Fibroblast of skin of left biceps (primary cell): ENCODE data around the gene WWOX.

Experiments
- DNase-seq, 2 experiments: peaks; one replicate each; pipeline ENCODE4 v3.0.0-alpha.2; 2013; ENCODE audit warnings: low read depth in 2 of 2

Gene WWOX

DNA sequence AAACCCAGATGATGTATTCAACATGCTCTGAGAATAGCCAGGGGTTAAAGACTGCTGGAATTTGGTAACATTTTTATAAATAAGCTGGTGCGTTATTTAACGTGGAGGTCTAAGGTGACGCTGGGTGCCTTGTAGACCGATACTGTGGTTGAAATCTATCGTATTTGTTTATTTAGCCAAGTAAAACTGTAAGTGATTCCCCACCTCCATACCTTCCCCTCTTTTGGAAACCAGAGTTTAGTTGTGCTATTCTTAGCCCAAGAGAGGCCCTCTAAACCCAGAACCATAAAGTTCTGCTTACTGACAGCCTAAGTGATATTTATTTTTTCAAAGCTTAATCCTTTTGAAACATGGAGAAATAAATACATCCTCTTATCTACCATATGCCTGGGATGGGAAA, 744.5 kb downstream of the WWOX start:
- no peak for DNase-seq

DNA sequence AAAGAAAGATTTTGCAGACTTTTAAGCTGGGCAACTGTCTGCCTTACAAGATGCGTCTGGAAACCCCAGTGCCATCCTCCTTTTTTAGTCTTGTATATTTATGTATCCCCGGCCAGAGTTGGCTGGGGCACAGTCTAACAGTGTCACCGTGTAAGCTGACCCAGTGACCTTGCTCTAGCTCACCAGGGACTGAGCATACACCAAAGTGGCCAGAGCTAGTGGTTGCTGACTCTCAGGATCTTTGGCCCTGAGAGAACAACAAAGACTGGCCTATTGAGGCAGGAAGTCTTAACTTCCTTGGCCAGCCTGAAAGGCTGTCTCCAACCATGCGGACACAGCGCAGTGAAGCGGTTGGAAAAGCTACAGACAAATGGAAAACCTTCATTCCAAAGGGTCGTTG, 745.2 kb downstream of the WWOX start:
- no peak for DNase-seq

DNA sequence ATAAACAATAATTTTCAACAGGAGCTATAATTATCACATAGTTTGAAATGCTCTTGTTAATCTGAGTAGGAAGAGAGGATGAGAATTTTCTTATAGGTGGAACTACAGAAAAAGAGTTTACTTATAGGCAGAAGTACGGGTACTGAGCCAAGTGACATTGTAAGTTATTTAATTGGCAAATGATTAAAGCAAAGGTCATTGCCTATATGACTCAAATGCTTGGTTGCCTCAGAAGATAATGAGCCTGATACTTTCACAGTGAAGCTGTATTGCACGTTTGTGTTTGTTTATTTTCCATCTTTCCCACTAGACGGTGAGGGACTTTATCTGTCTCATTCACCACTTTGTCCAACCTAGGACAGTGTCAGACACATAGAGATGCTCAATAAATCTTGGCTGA, 751.8 kb downstream of the WWOX start:
- DNase-seq, result no peak

DNA sequence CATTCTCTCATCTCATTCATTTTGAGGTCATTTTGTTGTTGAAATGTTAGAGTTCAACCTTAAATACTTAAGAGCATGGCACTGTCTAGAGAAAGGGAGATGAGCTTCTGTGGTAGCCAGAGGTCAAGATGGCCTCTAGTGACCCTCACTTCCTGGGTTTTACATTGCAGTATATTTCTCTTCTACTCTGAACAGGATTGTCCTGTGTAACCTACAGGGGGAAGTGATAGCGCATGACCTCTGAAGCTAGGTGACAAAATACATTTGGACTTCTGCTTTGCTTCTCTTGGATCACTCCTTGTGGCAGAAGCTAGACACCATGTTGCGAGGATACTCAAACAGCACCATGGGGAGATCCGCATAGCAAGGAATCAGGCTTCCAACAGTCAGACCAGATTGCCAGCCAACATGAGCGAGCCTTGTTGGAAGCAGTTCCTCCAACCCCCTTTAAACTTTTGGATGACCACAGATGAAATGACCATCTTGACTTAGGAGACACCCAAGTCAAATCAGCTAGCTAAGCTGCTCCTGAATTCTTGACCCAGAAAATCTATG, 752.7 kb downstream of the WWOX start:
- no peak for DNase-seq

- DNase-seq, result no peak
Observed at GRCh38 chr16:78862022-78862421, 762.6 kb downstream of the WWOX start.

DNA sequence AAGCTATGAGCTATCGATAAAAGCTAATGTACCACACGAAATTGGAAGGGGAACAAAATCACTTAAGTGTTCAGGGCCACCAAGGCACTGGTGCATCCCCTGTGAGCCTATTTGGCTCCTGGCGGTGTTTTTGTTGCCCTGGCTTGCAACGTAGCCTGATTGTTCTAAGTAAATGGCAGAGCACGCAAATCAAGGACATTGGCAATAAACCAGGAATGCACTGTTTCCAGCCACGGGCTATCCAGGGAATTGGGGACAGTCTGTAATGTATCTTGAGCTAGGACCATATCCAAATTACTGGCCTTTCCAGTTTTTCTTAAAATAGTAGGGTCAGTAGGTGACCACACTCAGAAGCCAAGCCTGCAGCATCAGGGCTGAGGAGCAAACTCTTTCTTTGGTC, 767.1 kb downstream of the WWOX start:
- no peak for DNase-seq

GRCh38 chr16:78869492-78869891, 770.0 kb downstream of the WWOX start:
- DNase-seq, result no peak

DNA sequence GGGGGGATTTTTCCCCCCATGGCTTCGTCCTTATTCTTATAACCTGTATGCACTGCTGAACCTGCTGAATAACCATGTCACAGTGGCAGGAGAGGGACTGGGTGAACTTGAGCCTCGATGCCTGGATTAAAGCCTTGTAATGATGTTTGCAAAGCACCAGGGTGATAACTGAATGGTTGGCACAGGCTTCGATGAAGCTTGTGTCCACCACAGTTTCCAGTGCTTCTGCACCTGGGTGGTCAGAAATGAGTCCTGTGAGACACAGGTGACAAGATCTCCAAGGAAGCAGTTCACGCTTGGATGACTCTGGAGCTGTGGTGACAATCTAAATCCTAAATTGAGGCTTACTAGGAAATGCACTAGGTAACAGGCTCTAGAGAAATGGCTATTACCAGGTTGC, 771.8 kb downstream of the WWOX start:
- DNase-seq, result no peak

- DNase-seq, result no peak
Observed at GRCh38 chr16:78876671-78877070, 777.2 kb downstream of the WWOX start.

DNA sequence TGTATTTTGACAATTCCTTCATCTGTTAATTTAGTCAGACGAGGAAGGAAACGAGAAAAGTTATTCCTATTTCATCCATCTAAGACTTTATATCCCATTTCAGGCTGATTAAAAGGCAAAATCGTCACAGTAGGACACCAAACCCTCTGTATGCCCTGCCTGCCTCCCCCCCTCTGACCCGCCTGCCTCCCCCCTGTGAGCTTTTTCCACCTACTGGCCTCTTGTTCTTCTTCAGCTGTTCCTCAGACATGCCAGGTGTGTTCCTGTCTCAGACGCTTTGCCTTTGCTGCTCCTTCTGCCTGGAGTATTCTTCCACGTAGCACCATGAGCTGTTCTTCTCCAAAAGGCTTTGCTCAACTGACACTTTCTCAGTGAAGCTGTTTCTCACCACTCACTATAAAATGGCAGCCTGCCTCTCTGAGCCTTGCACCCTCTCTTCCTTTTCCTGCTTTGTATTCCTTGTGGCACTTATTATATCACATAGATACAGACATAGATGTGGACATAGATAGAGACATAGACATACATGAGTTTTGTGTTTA, 777.7 kb downstream of the WWOX start:
- DNase-seq, result no peak

GRCh38 chr16:78878570-78878969, 779.1 kb downstream of the WWOX start:
- no peak for DNase-seq

DNA sequence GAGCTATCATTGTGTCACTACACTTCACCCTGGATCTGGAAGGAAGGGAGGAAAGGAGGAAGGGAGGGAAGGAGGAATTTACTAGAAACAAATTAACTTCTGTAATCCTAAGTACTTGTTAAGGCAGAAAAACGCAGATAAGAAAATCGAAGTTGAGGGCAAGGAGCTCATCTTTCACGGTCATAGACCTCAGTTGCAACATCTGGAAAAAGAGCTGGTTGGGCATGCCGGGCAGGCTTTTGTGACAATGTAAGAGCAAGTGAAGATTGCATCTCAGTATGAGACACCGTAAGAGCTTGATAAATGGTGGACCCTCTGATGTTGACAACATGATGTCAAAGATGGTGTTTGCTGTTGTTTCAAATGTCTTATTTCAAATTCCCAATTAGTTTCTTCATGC, 779.6 kb downstream of the WWOX start:
- no peak for DNase-seq

GRCh38 chr16:78882150-78882549, 782.7 kb downstream of the WWOX start:
- DNase-seq, result no peak

DNA sequence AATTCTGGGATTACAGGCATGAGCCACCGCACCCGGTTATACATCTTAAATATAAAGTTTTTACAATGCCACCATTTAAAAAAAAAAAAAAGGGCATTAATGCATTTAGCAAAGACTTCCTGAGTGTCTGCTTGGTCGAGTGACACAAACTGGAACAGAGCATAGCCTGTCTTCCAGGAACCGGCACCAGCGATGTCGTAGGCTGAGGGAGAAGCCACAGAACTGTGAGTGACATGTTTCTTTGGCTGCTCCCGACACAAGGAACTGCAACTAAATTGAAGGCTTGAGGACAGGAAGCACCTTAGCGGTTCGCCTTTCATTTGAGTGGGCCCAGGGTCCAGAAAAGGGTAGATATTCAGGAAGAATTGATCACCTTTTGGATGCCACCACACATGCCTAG, 783.3 kb downstream of the WWOX start:
- DNase-seq, result no peak

GRCh38 chr16:78884204-78884603, 784.8 kb downstream of the WWOX start:
- no peak for DNase-seq

GRCh38 chr16:78889346-78889745, 789.9 kb downstream of the WWOX start:
- DNase-seq, result no peak

DNA sequence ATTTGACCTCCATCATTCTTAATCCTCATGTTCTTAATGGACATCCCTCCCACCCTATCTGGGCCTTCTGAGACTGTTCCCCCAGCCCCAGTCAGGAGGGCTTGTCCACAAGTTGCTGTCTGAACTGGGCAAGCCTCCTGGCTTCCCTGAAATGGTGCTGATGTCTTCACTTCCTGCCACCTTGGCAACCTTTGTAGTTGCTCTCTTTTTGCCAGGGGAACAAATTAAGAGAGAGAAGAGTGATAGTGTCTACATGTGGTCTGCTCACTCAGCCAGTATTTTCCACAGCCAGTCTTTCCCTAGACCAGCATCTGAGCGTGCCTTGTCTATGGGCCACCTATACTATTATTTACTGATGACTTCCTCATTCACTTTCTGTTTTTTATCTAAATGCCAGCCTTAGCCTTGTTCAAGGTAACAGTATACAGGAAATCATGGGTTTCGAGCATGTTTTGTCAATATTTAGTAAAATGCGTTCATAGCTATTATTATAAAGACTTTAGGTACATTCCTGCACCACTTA, 791.0 kb downstream of the WWOX start:
- DNase-seq, result no peak

GRCh38 chr16:78892951-78893733, 793.7 kb downstream of the WWOX start:
- DNase-seq, result no peak

DNA sequence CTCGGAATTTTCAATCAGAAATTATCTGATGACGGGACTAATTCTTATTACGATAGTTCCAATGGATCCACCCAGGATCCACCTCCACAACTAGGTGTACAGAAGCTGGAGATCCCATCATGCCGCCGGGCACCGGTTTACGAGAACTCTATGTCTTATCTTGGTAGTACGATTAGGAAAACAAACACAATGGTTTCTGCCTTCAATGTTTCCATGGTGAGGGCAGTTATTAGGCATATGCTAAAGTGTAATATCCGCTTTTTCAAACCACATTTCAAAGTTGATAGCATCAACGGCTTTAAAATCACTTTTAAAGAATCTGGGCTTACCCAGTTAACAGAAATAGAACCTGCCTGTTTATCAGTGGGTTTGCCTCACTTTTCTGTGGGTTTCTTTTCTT, 795.4 kb downstream of the WWOX start:
- DNase-seq, result no peak

GRCh38 chr16:78895681-78896080, 796.2 kb downstream of the WWOX start:
- DNase-seq, result no peak

DNA sequence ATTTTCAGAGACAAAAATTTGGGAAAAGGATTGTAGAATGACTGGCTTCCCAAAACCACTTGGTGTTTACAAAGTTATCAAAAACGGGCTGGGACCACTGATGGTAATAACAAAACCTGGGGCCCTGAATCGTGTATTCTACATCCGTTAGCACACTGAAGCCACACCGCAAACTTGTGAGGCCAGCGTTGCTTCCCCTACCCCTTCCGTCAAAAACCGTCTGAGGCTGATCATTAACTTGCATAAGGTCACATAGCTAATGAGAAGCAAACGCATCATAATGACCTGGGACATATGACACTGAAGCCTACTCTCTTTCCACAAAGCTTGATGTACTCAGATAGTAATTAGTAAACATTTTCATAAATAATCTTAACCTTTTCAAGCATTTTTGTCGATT, 796.8 kb downstream of the WWOX start:
- no peak for DNase-seq

- DNase-seq, result no peak
Observed at GRCh38 chr16:78897299-78897698, 797.8 kb downstream of the WWOX start.
